ENCODE measurements around the gene CCL5.

DNA sequence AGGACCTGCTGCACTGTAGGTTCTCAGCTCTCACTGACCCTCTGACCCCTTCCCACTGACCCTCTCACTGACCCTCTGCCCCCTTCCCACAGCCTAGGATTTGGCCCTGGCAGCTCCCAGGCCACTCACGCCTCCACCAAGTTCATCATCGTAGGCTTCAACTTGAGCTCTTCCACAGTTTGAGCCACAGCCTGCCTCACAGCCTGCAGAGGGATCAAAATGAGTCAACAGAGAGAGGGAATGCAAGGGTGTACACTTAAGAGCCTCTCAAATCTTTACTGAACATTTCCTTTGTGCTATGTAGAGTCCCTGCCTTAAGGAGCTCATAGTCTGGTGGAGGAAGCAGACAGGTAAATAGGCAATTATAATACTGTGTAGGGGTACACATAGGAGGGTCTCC, 23.6 kb downstream of the CCL5 start:
- TF ChIP-seq POLR2AphosphoS5 (IDR thresholded peaks at IDR 0.05; ENCODE audit: low read depth, low read length) (no peak), FOXP2 (optimal IDR thresholded peaks at IDR 0.05; ENCODE audit: borderline replicate concordance, extremely low read depth, extremely low read length, insufficient read depth) (no peak)
- TF ChIP-seq, protein P1, sequence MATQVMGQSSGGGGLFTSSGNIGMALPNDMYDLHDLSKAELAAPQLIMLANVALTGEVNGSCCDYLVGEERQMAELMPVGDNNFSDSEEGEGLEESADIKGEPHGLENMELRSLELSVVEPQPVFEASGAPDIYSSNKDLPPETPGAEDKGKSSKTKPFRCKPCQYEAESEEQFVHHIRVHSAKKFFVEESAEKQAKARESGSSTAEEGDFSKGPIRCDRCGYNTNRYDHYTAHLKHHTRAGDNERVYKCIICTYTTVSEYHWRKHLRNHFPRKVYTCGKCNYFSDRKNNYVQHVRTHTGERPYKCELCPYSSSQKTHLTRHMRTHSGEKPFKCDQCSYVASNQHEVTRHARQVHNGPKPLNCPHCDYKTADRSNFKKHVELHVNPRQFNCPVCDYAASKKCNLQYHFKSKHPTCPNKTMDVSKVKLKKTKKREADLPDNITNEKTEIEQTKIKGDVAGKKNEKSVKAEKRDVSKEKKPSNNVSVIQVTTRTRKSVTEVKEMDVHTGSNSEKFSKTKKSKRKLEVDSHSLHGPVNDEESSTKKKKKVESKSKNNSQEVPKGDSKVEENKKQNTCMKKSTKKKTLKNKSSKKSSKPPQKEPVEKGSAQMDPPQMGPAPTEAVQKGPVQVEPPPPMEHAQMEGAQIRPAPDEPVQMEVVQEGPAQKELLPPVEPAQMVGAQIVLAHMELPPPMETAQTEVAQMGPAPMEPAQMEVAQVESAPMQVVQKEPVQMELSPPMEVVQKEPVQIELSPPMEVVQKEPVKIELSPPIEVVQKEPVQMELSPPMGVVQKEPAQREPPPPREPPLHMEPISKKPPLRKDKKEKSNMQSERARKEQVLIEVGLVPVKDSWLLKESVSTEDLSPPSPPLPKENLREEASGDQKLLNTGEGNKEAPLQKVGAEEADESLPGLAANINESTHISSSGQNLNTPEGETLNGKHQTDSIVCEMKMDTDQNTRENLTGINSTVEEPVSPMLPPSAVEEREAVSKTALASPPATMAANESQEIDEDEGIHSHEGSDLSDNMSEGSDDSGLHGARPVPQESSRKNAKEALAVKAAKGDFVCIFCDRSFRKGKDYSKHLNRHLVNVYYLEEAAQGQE (IDR thresholded peaks at IDR 0.05; ENCODE audit: insufficient read depth in 1 of 2, low read depth in 2 of 2, low read length in 2 of 2): no peak

Data from PFSK-1 (cell line).